GM12878 (cell line): ENCODE data around the gene ZSCAN25. TPM values are rescaled to one million over a fixed set of nuclear protein-coding genes. Genes with fewer than 3 reads are reported as not detected.
"Not testable (repeated sequence)": the region's sequence is repeated elsewhere in the genome, so short reads cannot be mapped to it uniquely, and the experiment has no call there.

ENCODE experiments used
- ATAC-seq: fragments of 200-7000 bp; cut with Tn5 transposase; 3 replicates; pipeline ENCODE4 v1.9.1; 2020; ENCODE audit warnings: mild to moderate bottlenecking, moderate library complexity
- BruUV-seq: library from RNA; stranded (reverse); fragments of 400-500 nt; replicated peaks from 2 replicates; lab custom pipeline; 2021; lab: Mats Ljungman, UMichigan
- CTCF ChIA-PET: fragments of 300-600 bp; sonication (Branson Sonifier 250); formaldehyde crosslinking; extraction: SDS; loops from one replicate; lab custom pipeline; 2021; ENCODE audit warnings: inconsistent platforms; lab: Yijun Ruan, JAX
- POLR2A ChIA-PET: fragments of 350-600 bp; formaldehyde crosslinking; extraction: SDS; loops from one replicate; lab custom pipeline; 2021; ENCODE audit warnings: inconsistent platforms; lab: Charles Lee
- RAD21 ChIA-PET: fragments of 300-600 bp; sonication (Branson Sonifier 250); formaldehyde crosslinking; loops from one replicate; lab custom pipeline; 2023; ENCODE audit warnings: antibody characterized with exemption; ENCODE audit not compliant: unreplicated experiment; lab: Charles Lee
- SMC1A ChIA-PET: fragments of 300-600 bp; sonication (Branson Sonifier 250); formaldehyde crosslinking; loops from one replicate; lab custom pipeline; 2023; ENCODE audit not compliant: unreplicated experiment, uncharacterized antibody; lab: Charles Lee
- DNase-seq: peaks from one replicate; pipeline ENCODE4 v3.0.0-alpha.2; 2011; ENCODE audit warnings: low read depth, low spot score
- FAIRE-seq: peaks from 3 replicates; lab custom pipeline; 2011; peaks lifted over from hg19 to GRCh38; lab: Jason Lieb, UNC
- H2AFZ ChIP-seq: 2 replicates; pipeline ENCODE4 v1.6.0; 2011; ENCODE audit warnings: low read depth, low read length, control low read depth; ENCODE audit not compliant: control insufficient read depth
- H3K27ac ChIP-seq: 2 replicates; pipeline ENCODE4 v1.5.1; 2011; ENCODE audit warnings: control low read depth; ENCODE audit not compliant: control insufficient read depth, insufficient read depth
- H3K27me3 ChIP-seq, 2 experiments: replicated peaks in 1 of 2; 2 replicates each; pipeline versions ENCODE4 v1.6.0 to v1.6.1; 2011; ENCODE audit warnings: low read length in 1 of 2; ENCODE audit not compliant: control insufficient read depth in 2 of 2, insufficient read depth in 2 of 2
- H3K36me3 ChIP-seq, 2 experiments: 2 replicates each; pipeline ENCODE4 v1.5.1; 2011; ENCODE audit warnings: low read length in 1 of 2; ENCODE audit not compliant: control insufficient read depth in 2 of 2, insufficient read depth in 2 of 2
- H3K4me1 ChIP-seq: 2 replicates; pipeline ENCODE4 v1.6.1; 2011; ENCODE audit warnings: mild to moderate bottlenecking, low read length, moderate library complexity, mixed read lengths; ENCODE audit not compliant: control insufficient read depth, insufficient read depth
- H3K4me2 ChIP-seq: 2 replicates; pipeline ENCODE4 v1.6.0; 2011; ENCODE audit warnings: control low read depth; ENCODE audit not compliant: control insufficient read depth, insufficient read depth
- H3K4me3 ChIP-seq: fragments of 200-600 bp; sonication (generic); 2 replicates; pipeline ENCODE4 v1.5.1; 2016
- H3K79me2 ChIP-seq: 2 replicates; pipeline ENCODE4 v1.6.0; 2011; ENCODE audit warnings: low read length; ENCODE audit not compliant: control insufficient read depth, insufficient read depth
- H3K9ac ChIP-seq: 2 replicates; pipeline ENCODE4 v1.8.0; 2011; ENCODE audit warnings: low read length, control low read depth, mixed read lengths; ENCODE audit not compliant: control insufficient read depth, insufficient read depth
- H3K9me3 ChIP-seq: replicated peaks from 3 replicates; pipeline ENCODE4 v1.5.1; 2011; ENCODE audit warnings: mild to moderate bottlenecking, low read length; ENCODE audit not compliant: control insufficient read depth, insufficient read depth
- H4K20me1 ChIP-seq: 2 replicates; pipeline ENCODE4 v1.6.0; 2011; ENCODE audit not compliant: control insufficient read depth, insufficient read depth
- BCL3 ChIP-seq: IDR thresholded peaks from 2 replicates; pipeline ENCODE4 v1.6.1; 2011; ENCODE audit warnings: borderline replicate concordance, low read depth, mild to moderate bottlenecking, moderate library complexity, low read length; ENCODE audit not compliant: insufficient read depth, poor library complexity, severe bottlenecking
- E2F4 ChIP-seq: IDR thresholded peaks from 2 replicates; pipeline ENCODE4 v1.6.1; 2012; ENCODE audit warnings: low read depth, low read length, improper control_type of control experiment
- STAT1 ChIP-seq: fragments of 450-650 bp; conservative IDR thresholded peaks from 2 replicates; pipeline ENCODE4 v1.6.1; 2014; ENCODE audit warnings: antibody characterized with exemption, mild to moderate bottlenecking
- ZNF274 ChIP-seq: IDR thresholded peaks from one replicate; pipeline ENCODE4 v1.8.0; 2011; ENCODE audit not compliant: insufficient read length, insufficient read depth
- ZNF687 ChIP-seq: fragments of 450-650 bp; IDR thresholded peaks from 2 replicates; pipeline ENCODE4 v1.6.1; 2017; ENCODE audit warnings: mild to moderate bottlenecking, moderate library complexity
- WGBS: methylation state at CpG from one replicate; pipeline ENCODE4 v1.1.6; 2016; ENCODE audit warnings: low lambda C conversion rate; ENCODE audit not compliant: insufficient replicate concordance, insufficient coverage; ENCODE audit errors: missing lambda C conversion rate; 5-methylcytosine and 5-hydroxymethylcytosine counted together
- in situ Hi-C: fragments of 300-500 bp; cut with MboI; formaldehyde crosslinking; loops from 9 replicates; pipeline ENCODE4 v1.14.3; 2018; ENCODE audit warnings: mixed read lengths
- intact Hi-C: fragments of 100-400 bp; cut with micrococcal nuclease; formaldehyde crosslinking; loops from one replicate; pipeline ENCODE4 v1.14.2; 2022; ENCODE audit not compliant: unreplicated experiment
- polyA plus RNA-seq, 11 experiments: library from polyadenylated mRNA; depleted of rRNA in 4 of 11; unstranded in 6 of 11; stranded (reverse) in 5 of 11; fragments of >200 nt; fragmentation: Nextera tagmentation in 4 of 11; fragmentation: Illumina TruSeq in 1 of 11; extraction: Ambion mirVana in 4 of 11; extraction: Trizol in 1 of 11; gene quantifications; 1 replicate in 1 of 11; 2 replicates in 10 of 11; pipeline versions ENCODE4 v1.2.1 to v1.2.3, GENCODE V29; 2011 to 2016; ENCODE audit warnings: inconsistent platforms in 2 of 11, missing spikeins in 2 of 11, low read depth in 1 of 11
- total RNA-seq, 4 experiments: library from RNA; depleted of rRNA in 3 of 4; stranded (reverse); fragments of >200 nt in 3 of 4; fragmentation: Illumina TruSeq in 1 of 4; extraction: Trizol in 1 of 4; gene quantifications; 2 replicates each; pipeline versions ENCODE4 v1.2.1 to v1.2.3, GENCODE V29; 2013 to 2021

ZSCAN25 gene
- total and polyA plus RNA-seq, 10 of the 15 experiments (the other 5 are each of a cell fraction or from before 2014, with no cell fraction given), result 0.79 to 15.6 (median 9.6) TPM

GRCh38 chr7:99580778-99581332 lies 35.9 kb upstream of the ZSCAN25 start:
- SMC1A ChIA-PET, in situ Hi-C loops, RAD21 ChIA-PET, FAIRE-seq, H3K27me3 ChIP-seq, ATAC-seq, H3K9me3 ChIP-seq, H3K27ac ChIP-seq, H3K36me3 ChIP-seq, H3K4me1 ChIP-seq, H3K79me2 ChIP-seq, H3K9ac ChIP-seq, DNase-seq, CTCF ChIA-PET, H2AFZ ChIP-seq, H4K20me1 ChIP-seq, BruUV-seq, POLR2A ChIA-PET: not testable (repeated sequence)
- H3K4me3 ChIP-seq, result peak overlapping the region; percentile 37
- intact Hi-C loops, result loop anchor here (2.0 kb wide), 1 partner anchor 20 kb away; no protein-coding TSS in a partner anchor
- 70% methylated on average over 4 of the region's 4 CpGs for WGBS
- peak overlapping the region; percentile 78 for H3K4me2 ChIP-seq

GRCh38 chr7:99588868-99589267 lies 27.9 kb upstream of the ZSCAN25 start:
- H3K27me3 ChIP-seq, result no peaks in the 10 kb centered on the region
- H3K4me3 ChIP-seq, result no peak overlapping the region
- ATAC-seq (no peak), DNase-seq (no peak), FAIRE-seq (no peak)
- ChIA-PET RAD21 (no interaction called here), CTCF (no interaction called here), POLR2A (no interaction called here), SMC1A (no interaction called here)
- 81% methylated on average over 3 of the region's 3 CpGs for WGBS
- H4K20me1 ChIP-seq, result no peaks in the 10 kb centered on the region
- in situ Hi-C loops (no loop called here), intact Hi-C loops (no loop called here)
- no peaks in the 10 kb centered on the region for H3K79me2 ChIP-seq
- H3K9ac ChIP-seq, result no peak overlapping the region
- H3K36me3 ChIP-seq, result no peaks in the 10 kb centered on the region
- no peak overlapping the region for H3K27ac ChIP-seq
- H2AFZ ChIP-seq, result no peak overlapping the region
- no peak overlapping the region for H3K4me2 ChIP-seq
- no peaks in the 10 kb centered on the region for H3K4me1 ChIP-seq
- H3K9me3 ChIP-seq, result no peaks in the 10 kb centered on the region
- no TSS peak for BruUV-seq
- TF ChIP-seq BCL3, result peak; percentile 45
- TF ChIP-seq ZNF274, result no peak
- no peak for TF ChIP-seq E2F4
- no peak for TF ChIP-seq STAT1
- no peak for TF ChIP-seq ZNF687
